SU-DHL-6 (cell line): Measurements from ENCODE around the gene NSMCE1.

Source experiments
- CTCF ChIP-seq: fragments of 200-600 bp; sonication (generic); IDR thresholded peaks from one replicate; pipeline ENCODE4 v1.5.1; 2017; ENCODE audit warnings: antibody characterized with exemption, mild to moderate bottlenecking, low read length, moderate library complexity; ENCODE audit not compliant: insufficient read depth, poor library complexity, severe bottlenecking
- EZH2phosphoT487 ChIP-seq: fragments of 200-600 bp; sonication (generic), shearing (Covaris generic); conservative IDR thresholded peaks from 2 replicates; pipeline ENCODE4 v1.6.1; 2018; ENCODE audit warnings: mild to moderate bottlenecking, antibody characterized with exemption, low read length, moderate library complexity, mixed read lengths

GRCh38 chr16:27317738-27318391 is 49.3 kb upstream of the NSMCE1 start:
- no peak for TF ChIP-seq CTCF
- TF ChIP-seq EZH2phosphoT487, result no peak
